Measurements from ENCODE around the gene BHLHE23.

Gene BHLHE23

GRCh38 chr20:63028461-63028921, 21.7 kb upstream of the BHLHE23 start:
- no peak for ATAC-seq
- TF ChIP-seq CREB5 (CRISPR knock-in tag; IDR thresholded peaks at IDR 0.05; ENCODE audit: low read depth) (no peak), TSHZ2 (CRISPR knock-in tag; IDR thresholded peaks at IDR 0.05) (no peak)

- no peak for TF ChIP-seq ZNF565 (CRISPR knock-in tag; conservative IDR thresholded peaks at IDR 0.05; ENCODE audit: low read depth)
- no peak for TF ChIP-seq CSDC2 (CRISPR knock-in tag; IDR thresholded peaks at IDR 0.05)
- TF ChIP-seq ZFP30 (CRISPR knock-in tag; IDR thresholded peaks at IDR 0.05), result no peak
- TF ChIP-seq CREB5 (CRISPR knock-in tag; IDR thresholded peaks at IDR 0.05; ENCODE audit: low read depth), result no peak
- TF ChIP-seq PPARA (CRISPR knock-in tag; IDR thresholded peaks at IDR 0.05; ENCODE audit: borderline replicate concordance), result no peak
- no peak for TF ChIP-seq RARB (CRISPR knock-in tag; IDR thresholded peaks at IDR 0.05)
- TF ChIP-seq TSHZ2 (CRISPR knock-in tag; IDR thresholded peaks at IDR 0.05), result no peak
- no peak for TF ChIP-seq PATZ1 (CRISPR knock-in tag; IDR thresholded peaks at IDR 0.05; ENCODE audit: borderline replicate concordance)
- TF ChIP-seq CSRNP3 (CRISPR knock-in tag; IDR thresholded peaks at IDR 0.05), result no peak
- no peak for TF ChIP-seq GLIS3 (CRISPR knock-in tag; IDR thresholded peaks at IDR 0.05)
- no peak for TF ChIP-seq ZFP3 (CRISPR knock-in tag; IDR thresholded peaks at IDR 0.05)
- TF ChIP-seq OSR1 (CRISPR knock-in tag; IDR thresholded peaks at IDR 0.05), result no peak
- TF ChIP-seq ISL1 (CRISPR knock-in tag; IDR thresholded peaks at IDR 0.05), result no peak
- no peak for TF ChIP-seq TCF4 (CRISPR knock-in tag; IDR thresholded peaks at IDR 0.05; ENCODE audit: borderline replicate concordance)
- no peak for TF ChIP-seq BACH2 (CRISPR knock-in tag; IDR thresholded peaks at IDR 0.05; ENCODE audit: borderline replicate concordance)
- no peak for TF ChIP-seq ARNTL (CRISPR knock-in tag; IDR thresholded peaks at IDR 0.05; ENCODE audit: borderline replicate concordance, low read depth)
- ATAC-seq, result peak; percentile 29; the same call in 2 of the 3 replicates
Observed at GRCh38 chr20:63027922-63028389, 21.2 kb upstream of the BHLHE23 start.

GRCh38 chr20:63027221-63027921, 20.6 kb upstream of the BHLHE23 start:
- no peak for ATAC-seq
- TF ChIP-seq PPARA (CRISPR knock-in tag; IDR thresholded peaks at IDR 0.05; ENCODE audit: borderline replicate concordance), result no peak
- no peak for TF ChIP-seq PATZ1 (CRISPR knock-in tag; IDR thresholded peaks at IDR 0.05; ENCODE audit: borderline replicate concordance)
